HepG2 (cell line): ENCODE results near the gene FAM161A. TPM values are rescaled to one million over a fixed set of nuclear protein-coding genes. Genes with fewer than 3 reads are reported as not detected.

Source experiments
- ARID5B ChIP-seq: IDR thresholded peaks from 2 replicates; pipeline ENCODE4 v1.4.0; 2020; ENCODE audit warnings: mild to moderate bottlenecking, missing genetic modification reagents
- CEBPZ ChIP-seq: IDR thresholded peaks from 2 replicates; pipeline ENCODE4 v1.6.1; 2012; ENCODE audit warnings: low read length, improper control_type of control experiment
- GABPB1 ChIP-seq: IDR thresholded peaks from 2 replicates; pipeline ENCODE4 v1.6.1; 2016; ENCODE audit warnings: mild to moderate bottlenecking, missing genetic modification reagents, moderate library complexity, missing compliant biosample characterization
- IRX3 ChIP-seq: sonication (generic); formaldehyde crosslinking; IDR thresholded peaks from 2 replicates; pipeline ENCODE4 v1.8.1; 2023; ENCODE audit warnings: mild to moderate bottlenecking, low read depth, missing genetic modification reagents, borderline replicate concordance
- KLF9 ChIP-seq: IDR thresholded peaks from 2 replicates; pipeline ENCODE4 v1.6.1; 2016; ENCODE audit warnings: low read depth
- MAZ ChIP-seq, 2 experiments: sonication (generic) in 1 of 2; formaldehyde crosslinking in 1 of 2; IDR thresholded peaks; 2 replicates each; pipeline versions ENCODE4 v1.5.0 to v1.6.1; 2012 to 2020; ENCODE audit warnings: low read depth in 2 of 2, mild to moderate bottlenecking in 2 of 2, borderline replicate concordance in 1 of 2, improper control_type of control experiment in 1 of 2, low read length in 1 of 2, missing genetic modification reagents in 1 of 2, moderate library complexity in 1 of 2
- NBN ChIP-seq: fragments of 450-650 bp; conservative IDR thresholded peaks from 2 replicates; pipeline ENCODE4 v1.6.1; 2017
- RNF2 ChIP-seq: fragments of 450-650 bp; conservative IDR thresholded peaks from 2 replicates; pipeline ENCODE4 v1.6.1; 2016; ENCODE audit warnings: low read depth
- SAFB2 ChIP-seq: sonication (generic); formaldehyde crosslinking; IDR thresholded peaks from 2 replicates; pipeline ENCODE4 v1.5.1; 2020; ENCODE audit warnings: missing genetic modification reagents, low read depth, mild to moderate bottlenecking, borderline replicate concordance
- SOX13 ChIP-seq, 3 experiments: fragments of 450-650 bp in 1 of 3; sonication (generic) in 1 of 3; formaldehyde crosslinking in 1 of 3; IDR thresholded peaks in 2 of 3; conservative IDR thresholded peaks in 1 of 3; 2 replicates each; pipeline versions ENCODE4 v1.5.0 to v1.6.1; 2016 to 2020; ENCODE audit warnings: antibody characterized with exemption in 1 of 3, mild to moderate bottlenecking in 1 of 3, missing compliant biosample characterization in 1 of 3, missing genetic modification reagents in 1 of 3, moderate library complexity in 1 of 3
- SP1 ChIP-seq, 2 experiments: fragments of 450-650 bp in 1 of 2; sonication (generic) in 1 of 2; formaldehyde crosslinking in 1 of 2; IDR thresholded peaks; 2 replicates each; pipeline versions ENCODE4 v1.4.0 to v1.6.1; 2016 to 2020; ENCODE audit warnings: missing genetic modification reagents in 1 of 2
- SP5 ChIP-seq: IDR thresholded peaks from 2 replicates; pipeline ENCODE4 v1.6.1; 2016; ENCODE audit warnings: low read depth, borderline replicate concordance
- TAF1 ChIP-seq: sonication (generic); formaldehyde crosslinking; IDR thresholded peaks from 2 replicates; pipeline ENCODE4 v1.4.0; 2020; ENCODE audit warnings: missing genetic modification reagents
- TGIF2 ChIP-seq: IDR thresholded peaks from 2 replicates; pipeline ENCODE4 v1.6.1; 2016; ENCODE audit warnings: control low read depth, missing compliant biosample characterization
- ZBTB37 ChIP-seq: sonication (generic); formaldehyde crosslinking; IDR thresholded peaks from 2 replicates; pipeline ENCODE4 v1.4.0; 2020; ENCODE audit warnings: mild to moderate bottlenecking, missing genetic modification reagents
- ZKSCAN1 ChIP-seq: fragments of 150-350 bp; IDR thresholded peaks from 2 replicates; pipeline ENCODE4 v1.6.1; 2014; ENCODE audit warnings: low read length
- ZNF468 ChIP-seq: sonication (generic); formaldehyde crosslinking; IDR thresholded peaks from 2 replicates; pipeline ENCODE4 v1.8.0; 2022; ENCODE audit warnings: mild to moderate bottlenecking, moderate library complexity, missing genetic modification reagents
- ZNF674 ChIP-seq: sonication (generic); formaldehyde crosslinking; IDR thresholded peaks from 2 replicates; pipeline ENCODE4 v1.5.0; 2020; ENCODE audit warnings: low read depth, mild to moderate bottlenecking, missing genetic modification reagents
- ZNF780A ChIP-seq: sonication (generic); formaldehyde crosslinking; IDR thresholded peaks from 2 replicates; pipeline ENCODE4 v1.8.0; 2022; ENCODE audit warnings: mild to moderate bottlenecking, missing genetic modification reagents, moderate library complexity
- polyA plus RNA-seq, 8 experiments: library from polyadenylated mRNA; depleted of rRNA in 3 of 8; stranded (reverse) in 7 of 8; unstranded in 1 of 8; fragments of >200 nt; fragmentation: Illumina TruSeq in 4 of 8; extraction: Trizol in 4 of 8; gene quantifications; 2 replicates each; pipeline versions ENCODE4 v1.2.1 to v1.2.3, GENCODE V29; 2011 to 2016; ENCODE audit warnings: low read depth in 4 of 8, missing spikeins in 1 of 8, mixed read lengths in 1 of 8; ENCODE audit not compliant: insufficient read depth in 1 of 8
- total RNA-seq, 5 experiments: library from RNA; depleted of rRNA; stranded (reverse); fragments of >200 nt; fragmentation: Illumina TruSeq; extraction: Trizol; gene quantifications; 2 replicates each; pipeline ENCODE4 v1.2.3, GENCODE V29; 2016; ENCODE audit warnings: low read depth in 1 of 5

FAM161A gene
- total and polyA plus RNA-seq, 2 of the 13 experiments (the other 11 are each of a cell fraction or from before 2014, with no cell fraction given), result 2.7 to 3.4 TPM

GRCh38 chr2:61854564-61855317 lies 881 bp upstream of the FAM161A start (continued):
- TF ChIP-seq MAZ (IDR thresholded peaks at IDR 0.05; ENCODE audit: borderline replicate concordance, low read depth, low read length) (no peak; the same call in 1 of the 2 replicates), MAZ (CRISPR knock-in tag; IDR thresholded peaks at IDR 0.05; ENCODE audit: low read depth) (no peak), ZNF468 (0 out of 2 replicates have a peak, but pooled peaks have one; percentile 27), ZNF674 (CRISPR knock-in tag) (no peak), RNF2 (0 out of 2 replicates have a peak, but pooled peaks have one; percentile 25), ZBTB37 (CRISPR knock-in tag) (no peak), KLF9 (peak; percentile 33; the same call in 1 of the 2 replicates), IRX3 (CRISPR knock-in tag) (peak; percentile 48; the same call in 1 of the 2 replicates), ZKSCAN1 (no peak), SP5 (CRISPR knock-in tag) (peak; percentile 54; the same call in 1 of the 2 replicates), NBN (no peak), TAF1 (peak; percentile 71; the same call in 1 of the 2 replicates), GABPB1 (CRISPR knock-in tag) (peak; percentile 15; the same call in 1 of the 2 replicates), TGIF2 (no peak; the same call in 1 of the 2 replicates), CEBPZ (peak; percentile 74; the same call in 1 of the 2 replicates), SP1 (IDR thresholded peaks at IDR 0.05) (no peak), SP1 (CRISPR knock-in tag; IDR thresholded peaks at IDR 0.05) (0 out of 2 replicates have a peak, but pooled peaks have one; percentile 55), SOX13 (IDR thresholded peaks at IDR 0.05) (no peak), SOX13 (CRISPR knock-in tag; conservative IDR thresholded peaks at IDR 0.05 in 1 of 2, IDR thresholded peaks at IDR 0.05 in 1 of 2) (0 out of 4 replicates have a peak, but pooled peaks of 1 of the 2 experiments have one; percentile 3), ARID5B (CRISPR knock-in tag) (no peak; the same call in 1 of the 2 replicates), SAFB2 (CRISPR knock-in tag) (no peak), ZNF780A (CRISPR knock-in tag) (no peak)
